Thyroid gland (tissue), 4 donors: ENCODE results near the gene GLT8D2.

Experiments
- CTCF ChIP-seq, 6 experiments: fragments of 200-600 bp in 3 of 6; fragments of 450-650 bp in 3 of 6; sonication (generic) in 3 of 6; IDR thresholded peaks; one replicate each; pipeline ENCODE4 v1.5.1; 2016 to 2019; ENCODE audit warnings: antibody characterized with exemption in 6 of 6, mild to moderate bottlenecking in 2 of 6, inconsistent platforms in 1 of 6, moderate library complexity in 1 of 6
- POLR2A ChIP-seq, 2 donors: fragments of 450-650 bp; IDR thresholded peaks; one replicate each; pipeline ENCODE4 v1.6.1; 2017; ENCODE audit warnings: antibody characterized with exemption in 2 of 2, mild to moderate bottlenecking in 2 of 2, moderate library complexity in 1 of 2

- TF ChIP-seq POLR2A (IDR thresholded peaks at IDR 0.05) (peak; percentile 4 to 74), CTCF (IDR thresholded peaks at IDR 0.05) (peak in 1 of 6 experiments; percentile 7)
These were observed 14.2 kb upstream of the GLT8D2 start, which contains the start of gene HCFC2 for GRCh38 chr12:104064031-104064841.
